ENCODE measurements around the gene RILPL2. TPM values are rescaled to one million over a fixed set of nuclear protein-coding genes. Genes with fewer than 3 reads are reported as not detected.
"Not testable (repeated sequence)": the region's sequence is repeated elsewhere in the genome, so short reads cannot be mapped to it uniquely, and the experiment has no call there.

The RILPL2 gene
- total RNA-seq, 1 experiment from 2014 or later, result 3.6 TPM

DNA sequence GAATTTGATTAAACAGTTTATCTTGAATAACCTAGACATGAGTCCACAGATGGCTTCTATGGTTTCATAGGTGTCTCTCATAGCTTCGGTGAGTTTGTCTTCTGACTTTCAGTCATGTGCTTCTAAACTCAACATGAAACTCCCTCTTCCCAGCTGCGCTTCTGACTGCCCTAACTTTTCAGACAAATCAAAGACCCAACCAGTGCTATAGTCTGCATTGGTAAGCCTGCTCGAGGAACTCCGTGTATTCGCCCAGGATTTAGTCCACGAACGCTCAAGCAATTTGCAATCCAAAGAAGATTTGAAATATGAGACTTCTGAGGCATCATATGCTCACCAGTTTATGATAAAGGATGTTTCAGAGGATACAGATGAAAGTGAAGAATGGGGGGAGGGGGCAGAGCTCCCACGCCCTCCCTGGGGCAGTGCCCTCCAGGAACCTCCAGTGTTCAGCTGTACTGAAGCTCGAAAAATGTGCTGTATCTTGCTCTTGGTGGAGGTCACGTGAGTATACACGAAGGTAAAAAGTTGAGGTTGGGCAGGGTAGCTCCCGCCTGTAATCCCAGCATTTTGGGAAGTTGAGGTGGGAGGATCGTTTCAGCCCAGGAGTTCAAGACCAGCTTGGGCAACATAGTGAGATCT, 5.2 kb upstream of the RILPL2 start:
- Histone ChIP-seq H3K9me2 (ENCODE audit: insufficient read depth) (no peaks in the 10 kb centered on the region), H3K4me1 (replicated peaks; ENCODE audit: insufficient read depth) (peaks cover 31% of the 10 kb centered on the region), H3K36me3 (ENCODE audit: low read depth) (no peaks in the 10 kb centered on the region), H3K4me2 (no peak overlapping the region), H3K27me3 (ENCODE audit: insufficient read depth, low read depth) (no peaks in the 10 kb centered on the region), H3K4me3 (no peak overlapping the region), H3K27ac (no peak overlapping the region), H4K20me1 (ENCODE audit: insufficient read depth) (no peaks in the 10 kb centered on the region), H3F3A (ENCODE audit: insufficient read depth, low read depth) (peaks cover 27% of the 10 kb centered on the region), H2AFZ (no peak overlapping the region), H3K9me3 (ENCODE audit: insufficient read depth, low read depth) (no peaks in the 10 kb centered on the region), H3K79me2 (ENCODE audit: low read depth) (no peaks in the 10 kb centered on the region)
- CTCF ChIA-PET, result no interaction called here
- no peak for DNase-seq
- POLR2A ChIA-PET (ENCODE audit: unreplicated experiment), result interaction anchor here (0.7 kb wide), 1 partner anchor 16 kb away, joined by 6 read pairs; no protein-coding TSS in a partner anchor
- TF ChIP-seq CTCF (conservative IDR thresholded peaks at IDR 0.05) (no peak), EZH2 (IDR thresholded peaks at IDR 0.05; ENCODE audit: low read depth) (no peak)
- BruUV-seq (replicated peaks), result no TSS peak
- intact Hi-C loops (cut with micrococcal nuclease; ENCODE audit: unreplicated experiment), result no loop called here

- ChIA-PET CTCF (no interaction called here), POLR2A (ENCODE audit: unreplicated experiment) (interaction anchor here (0.5 to 0.7 kb wide), 2 partner anchors 16 to 114 kb away, joined by 3 to 6 read pairs; no protein-coding TSS in a partner anchor)
- intact Hi-C loops (cut with micrococcal nuclease; ENCODE audit: unreplicated experiment), result loop anchor here (5.0 kb wide), 1 partner anchor 147 kb away; the partner anchor contains the start of gene TMED2
- Histone ChIP-seq H3K9me2 (ENCODE audit: insufficient read depth) (no peaks in the 10 kb centered on the region), H2AFZ (peak overlapping the region; percentile 91), H3K36me3 (ENCODE audit: low read depth) (no peaks in the 10 kb centered on the region), H3K4me3 (peak overlapping the region; percentile 58), H3K27ac (no peak overlapping the region), H3K27me3 (ENCODE audit: insufficient read depth, low read depth) (no peaks in the 10 kb centered on the region), H3K4me1 (replicated peaks; ENCODE audit: insufficient read depth) (0 out of 2 replicates have a peak, but pooled peaks cover 4% of the 10 kb centered on the region), H3K79me2 (ENCODE audit: low read depth) (peaks cover 9% of the 10 kb centered on the region; the same call in 1 of the 2 replicates), H3F3A (ENCODE audit: insufficient read depth, low read depth) (no peaks in the 10 kb centered on the region; the same call in 1 of the 2 replicates), H4K20me1 (ENCODE audit: insufficient read depth) (no peaks in the 10 kb centered on the region), H3K9me3 (ENCODE audit: insufficient read depth, low read depth) (no peaks in the 10 kb centered on the region), H3K4me2 (peak overlapping the region; percentile 86)
- no TSS peak for BruUV-seq (replicated peaks)
- TF ChIP-seq EZH2 (IDR thresholded peaks at IDR 0.05; ENCODE audit: low read depth) (no peak), CTCF (conservative IDR thresholded peaks at IDR 0.05) (no peak)
- no peak for DNase-seq
Observed at GRCh38 chr12:123435636-123436016, 858 bp downstream of the RILPL2 start.

DNA sequence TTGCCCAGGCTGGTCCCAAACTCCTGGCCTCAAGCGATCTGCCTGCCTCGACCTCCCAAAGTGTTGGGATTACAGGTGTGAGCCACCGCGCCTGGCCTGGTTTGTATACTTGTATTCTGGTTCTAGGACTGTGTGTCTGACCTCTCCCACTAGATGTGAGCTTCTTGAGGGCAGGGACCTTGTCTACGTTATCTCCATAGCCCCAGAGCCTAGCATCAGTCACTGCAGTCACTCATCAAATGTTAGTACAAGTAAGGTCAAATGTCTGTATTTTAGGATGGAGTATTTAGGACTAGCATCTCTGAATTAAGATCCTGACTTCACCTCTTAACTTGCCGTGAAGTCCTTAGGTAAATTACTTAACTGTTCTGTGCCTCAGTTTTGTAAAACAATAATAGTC, 2.9 kb downstream of the RILPL2 start:
- TF ChIP-seq CTCF (conservative IDR thresholded peaks at IDR 0.05), result no peak
- no peak for TF ChIP-seq EZH2 (IDR thresholded peaks at IDR 0.05; ENCODE audit: low read depth)

GRCh38 chr12:123431951-123432817, 4.3 kb downstream of the RILPL2 start:
- H3K27me3 ChIP-seq (ENCODE audit: insufficient read depth, low read depth); H2AFZ ChIP-seq; H3K79me2 ChIP-seq (ENCODE audit: low read depth); H3K36me3 ChIP-seq (ENCODE audit: low read depth); DNase-seq; CTCF ChIA-PET; H3F3A ChIP-seq (ENCODE audit: insufficient read depth, low read depth); H3K9me2 ChIP-seq (ENCODE audit: insufficient read depth); intact Hi-C loops (cut with micrococcal nuclease; ENCODE audit: unreplicated experiment); H3K4me3 ChIP-seq; H4K20me1 ChIP-seq (ENCODE audit: insufficient read depth); BruUV-seq (replicated peaks); H3K4me2 ChIP-seq; H3K27ac ChIP-seq; H3K4me1 ChIP-seq (replicated peaks; ENCODE audit: insufficient read depth); H3K9me3 ChIP-seq (ENCODE audit: insufficient read depth, low read depth): not testable (repeated sequence)
- POLR2A ChIA-PET (ENCODE audit: unreplicated experiment), result interaction anchor here (0.6 kb wide), 1 partner anchor 15 kb away, joined by 4 read pairs; no protein-coding TSS in a partner anchor

More for the DNA sequence above, 2.9 kb downstream of the RILPL2 start:
- Histone ChIP-seq H3K9me3 (ENCODE audit: insufficient read depth, low read depth) (no peaks in the 10 kb centered on the region), H3K36me3 (ENCODE audit: low read depth) (no peaks in the 10 kb centered on the region), H3K27me3 (ENCODE audit: insufficient read depth, low read depth) (no peaks in the 10 kb centered on the region), H3K27ac (no peak overlapping the region), H3K9me2 (ENCODE audit: insufficient read depth) (no peaks in the 10 kb centered on the region), H2AFZ (no peak overlapping the region), H3K4me2 (no peak overlapping the region), H3K4me3 (no peak overlapping the region), H4K20me1 (ENCODE audit: insufficient read depth) (no peaks in the 10 kb centered on the region), H3K4me1 (replicated peaks; ENCODE audit: insufficient read depth) (0 out of 2 replicates have a peak, but pooled peaks cover 4% of the 10 kb centered on the region), H3K79me2 (ENCODE audit: low read depth) (peaks cover 9% of the 10 kb centered on the region; the same call in 1 of the 2 replicates), H3F3A (ENCODE audit: insufficient read depth, low read depth) (no peaks in the 10 kb centered on the region; the same call in 1 of the 2 replicates)
- no peak for DNase-seq
- intact Hi-C loops (cut with micrococcal nuclease; ENCODE audit: unreplicated experiment), result no loop called here
- ChIA-PET CTCF (no interaction called here), POLR2A (ENCODE audit: unreplicated experiment) (no interaction called here)
- no TSS peak for BruUV-seq (replicated peaks)

GRCh38 chr12:123429101-123429500, 7.4 kb downstream of the RILPL2 start:
- POLR2A ChIA-PET (ENCODE audit: unreplicated experiment); H3K4me3 ChIP-seq; H2AFZ ChIP-seq; H3K27ac ChIP-seq; BruUV-seq (replicated peaks); H3K79me2 ChIP-seq (ENCODE audit: low read depth); H3K9me2 ChIP-seq (ENCODE audit: insufficient read depth); H3K9me3 ChIP-seq (ENCODE audit: insufficient read depth, low read depth); CTCF ChIA-PET; H3K4me2 ChIP-seq; H3K4me1 ChIP-seq (replicated peaks; ENCODE audit: insufficient read depth); H3F3A ChIP-seq (ENCODE audit: insufficient read depth, low read depth); H3K36me3 ChIP-seq (ENCODE audit: low read depth); intact Hi-C loops (cut with micrococcal nuclease; ENCODE audit: unreplicated experiment); H4K20me1 ChIP-seq (ENCODE audit: insufficient read depth); DNase-seq; H3K27me3 ChIP-seq (ENCODE audit: insufficient read depth, low read depth): not testable (repeated sequence)
